Measurements from ENCODE around the gene IL1RAPL2.

- TF ChIP-seq POLR2A (IDR thresholded peaks at IDR 0.05; ENCODE audit: low read length), result no peak
- no peak for TF ChIP-seq CTCF (IDR thresholded peaks at IDR 0.05)
- no peak for TF ChIP-seq SMC3 (IDR thresholded peaks at IDR 0.05)
- TF ChIP-seq TP53 (CRISPR knock-in tag; IDR thresholded peaks at IDR 0.05), result no peak
- no peak for TF ChIP-seq MAZ (IDR thresholded peaks at IDR 0.05; ENCODE audit: borderline replicate concordance, low read depth, low read length)
- TF ChIP-seq JUNB (IDR thresholded peaks at IDR 0.05), result no peak
- TF ChIP-seq REST (IDR thresholded peaks at IDR 0.05), result no peak
- TF ChIP-seq EP300 (IDR thresholded peaks at IDR 0.05), result no peak
- TF ChIP-seq MAX (IDR thresholded peaks at IDR 0.05), result no peak
- no peak for TF ChIP-seq CBX8 (IDR thresholded peaks at IDR 0.05)
- no peak for TF ChIP-seq KDM5A (IDR thresholded peaks at IDR 0.05)
Observed at GRCh38 chrX:105773801-105774200, 1207.8 kb downstream of the IL1RAPL2 start.
